Neuronal stem cell (in vitro differentiated cells): ENCODE measurements around the gene ABCA12.

Source experiments
- DNase-seq: peaks from one replicate; pipeline ENCODE4 v3.0.0-alpha.2; 2013; ENCODE audit warnings: low spot score
- H2AFZ ChIP-seq: one replicate; pipeline ENCODE4 v1.6.1; 2013; ENCODE audit warnings: mild to moderate bottlenecking, low read length, inconsistent platforms
- H2AK5ac ChIP-seq: 2 replicates; pipeline ENCODE4 v1.6.1; 2013; ENCODE audit warnings: low read depth, mild to moderate bottlenecking, inconsistent platforms, low read length, moderate library complexity, mixed read lengths
- H2BK120ac ChIP-seq: 2 replicates; pipeline ENCODE4 v1.6.1; 2013; ENCODE audit warnings: low read depth, mild to moderate bottlenecking, inconsistent platforms, low read length, moderate library complexity, mixed read lengths
- H2BK12ac ChIP-seq: one replicate; pipeline ENCODE4 v1.6.1; 2013; ENCODE audit warnings: low read length, inconsistent platforms
- H2BK15ac ChIP-seq: 2 replicates; pipeline ENCODE4 v1.6.1; 2013; ENCODE audit warnings: mild to moderate bottlenecking, low read length, inconsistent platforms, mixed read lengths
- H2BK5ac ChIP-seq: one replicate; pipeline ENCODE4 v1.6.1; 2013; ENCODE audit warnings: inconsistent platforms, mild to moderate bottlenecking, low read length, moderate library complexity
- H3K14ac ChIP-seq: one replicate; pipeline ENCODE4 v1.6.1; 2013; ENCODE audit warnings: low read length, inconsistent platforms
- H3K18ac ChIP-seq: 2 replicates; pipeline ENCODE4 v1.6.1; 2013; ENCODE audit warnings: low read length, inconsistent platforms
- H3K23ac ChIP-seq: 2 replicates; pipeline ENCODE4 v1.6.1; 2013; ENCODE audit warnings: low read depth, mild to moderate bottlenecking, mixed read lengths, low read length, inconsistent platforms; ENCODE audit not compliant: poor library complexity
- H3K27ac ChIP-seq: replicated peaks from 3 replicates; pipeline ENCODE4 v1.5.1; 2013; ENCODE audit warnings: low read length, inconsistent platforms
- H3K27me3 ChIP-seq, 3 experiments: 2 replicates each; pipeline ENCODE4 v1.6.1; 2013; ENCODE audit warnings: low read length in 3 of 3, mild to moderate bottlenecking in 2 of 3, inconsistent platforms in 1 of 3, low read depth in 1 of 3, mixed read lengths in 1 of 3, moderate library complexity in 1 of 3; ENCODE audit not compliant: control insufficient read depth in 3 of 3, insufficient read depth in 3 of 3
- H3K36me3 ChIP-seq, 2 donors: replicated peaks in 1 of 2; 2 replicates each; pipeline ENCODE4 v1.6.1; 2013; ENCODE audit warnings: low read length in 2 of 2; ENCODE audit not compliant: control insufficient read depth in 2 of 2, insufficient read depth in 2 of 2
- H3K4ac ChIP-seq: 2 replicates; pipeline ENCODE4 v1.6.1; 2013; ENCODE audit warnings: inconsistent platforms, mild to moderate bottlenecking, low read length, moderate library complexity
- H3K4me1 ChIP-seq, 2 donors: 1 replicate in 1 of 2; 2 replicates in 1 of 2; pipeline ENCODE4 v1.6.1; 2013; ENCODE audit warnings: low read length in 2 of 2, low read depth in 1 of 2; ENCODE audit not compliant: control insufficient read depth in 2 of 2, insufficient read depth in 1 of 2
- H3K4me2 ChIP-seq: one replicate; pipeline ENCODE4 v1.6.1; 2013; ENCODE audit warnings: mild to moderate bottlenecking, low read length, inconsistent platforms; ENCODE audit not compliant: insufficient read depth, poor library complexity, severe bottlenecking
- H3K4me3 ChIP-seq, 2 donors: 2 replicates each; pipeline ENCODE4 v1.5.1; 2013; ENCODE audit warnings: low read length in 2 of 2, mild to moderate bottlenecking in 2 of 2, inconsistent platforms in 1 of 2, moderate library complexity in 1 of 2
- H3K79me1 ChIP-seq: one replicate; pipeline ENCODE4 v1.6.1; 2013; ENCODE audit warnings: low read depth, mild to moderate bottlenecking, inconsistent platforms, low read length, moderate library complexity
- H3K9ac ChIP-seq: one replicate; pipeline ENCODE4 v1.6.1; 2013; ENCODE audit warnings: mild to moderate bottlenecking, low read depth, low read length, inconsistent platforms; ENCODE audit not compliant: poor library complexity
- H3K9me3 ChIP-seq, 2 donors: replicated peaks in 1 of 2; 2 replicates each; pipeline versions ENCODE3 to v1.6.1; 2013; ENCODE audit warnings: low read length in 2 of 2, mild to moderate bottlenecking in 2 of 2, inconsistent platforms in 1 of 2, low read depth in 1 of 2, mixed read lengths in 1 of 2, moderate library complexity in 1 of 2; ENCODE audit not compliant: control insufficient read depth in 2 of 2, insufficient read depth in 1 of 2
- H4K8ac ChIP-seq: one replicate; pipeline ENCODE4 v1.6.1; 2013; ENCODE audit warnings: low read depth, mild to moderate bottlenecking, inconsistent platforms, low read length, moderate library complexity
- H4K91ac ChIP-seq: one replicate; pipeline ENCODE4 v1.6.1; 2013; ENCODE audit warnings: low read length, low read depth, mild to moderate bottlenecking, inconsistent platforms; ENCODE audit not compliant: poor library complexity
- whole genome bisulfite sequencing, 2 donors: extraction: QIAGEN DNeasy Blood & Tissue Kit; methylation state at CpG; one replicate each; pipeline ENCODE4 v1.1.7; 2013; ENCODE audit warnings: missing lambda C conversion rate in 2 of 2, mixed read lengths in 1 of 2; ENCODE audit not compliant: insufficient read length in 2 of 2, insufficient replicate concordance in 1 of 2; ENCODE audit errors: extremely low coverage in 2 of 2; 5-methylcytosine and 5-hydroxymethylcytosine counted together

ABCA12 gene

DNA sequence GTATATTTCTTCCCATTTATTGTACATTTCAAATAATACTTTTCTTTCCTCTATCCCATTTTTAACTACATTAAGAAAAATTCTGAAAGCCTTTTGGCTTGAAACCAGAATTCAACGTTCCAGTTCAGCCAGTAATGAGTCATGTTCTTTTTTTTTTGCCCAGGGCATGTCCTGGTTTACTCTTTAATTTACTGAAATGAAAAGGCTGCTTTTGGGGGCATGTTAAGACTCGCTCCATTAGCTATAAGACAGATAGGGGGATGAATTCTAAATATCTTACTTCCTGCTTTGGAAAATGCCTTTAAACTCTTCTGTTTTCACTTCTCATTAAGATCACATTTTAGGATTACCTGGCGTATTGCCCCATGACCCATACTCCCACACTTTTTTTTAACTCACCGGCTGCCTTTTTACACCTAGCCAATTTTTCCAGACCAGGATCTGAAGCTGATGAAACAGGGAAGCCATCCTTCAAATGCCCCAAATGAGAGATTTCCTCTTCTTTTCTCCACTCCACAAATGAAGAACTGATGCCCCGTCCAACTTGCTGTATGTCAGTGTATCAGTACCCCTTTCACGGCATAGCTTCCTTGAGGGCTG is 585 bp downstream of the ABCA12 start:
- Histone ChIP-seq H3K4ac (no peak overlapping the region), H2BK12ac (no peak overlapping the region), H4K91ac (no peak overlapping the region), H3K27me3 (no peaks in the 10 kb centered on the region), H4K8ac (no peak overlapping the region), H3K79me1 (no peaks in the 10 kb centered on the region), H3K4me2 (no peak overlapping the region), H3K9me3 (no peaks in the 10 kb centered on the region), H3K9ac (no peak overlapping the region), H2AFZ (no peak overlapping the region), H3K4me1 (no peaks in the 10 kb centered on the region), H3K36me3 (no peaks in the 10 kb centered on the region), H3K4me3 (no peak overlapping the region), H2BK15ac (no peak overlapping the region), H2BK120ac (no peak overlapping the region), H3K27ac (no peak overlapping the region), H2AK5ac (no peak overlapping the region), H3K23ac (no peak overlapping the region), H3K14ac (no peak overlapping the region), H2BK5ac (no peak overlapping the region), H3K18ac (no peak overlapping the region)
- WGBS, 2 donors = no CpG with 5 or more reads among the region's 6 CpGs
- no peak for DNase-seq

GRCh38 chr2:215137329-215137686 is 1.1 kb downstream of the ABCA12 start:
- no CpG with 5 or more reads among the region's 3 CpGs for WGBS, 2 donors
- H3K36me3 ChIP-seq = no peaks in the 10 kb centered on the region
- no peak for DNase-seq
- no peak overlapping the region for H2AK5ac ChIP-seq
- no peaks in the 10 kb centered on the region for H3K27me3 ChIP-seq
- no peak overlapping the region for H4K91ac ChIP-seq
- H2BK120ac ChIP-seq = no peak overlapping the region
- H2BK12ac ChIP-seq = no peak overlapping the region
- H3K4me3 ChIP-seq = no peak overlapping the region
- no peak overlapping the region for H3K27ac ChIP-seq
- no peak overlapping the region for H2AFZ ChIP-seq
- H3K9ac ChIP-seq = no peak overlapping the region
- no peak overlapping the region for H2BK5ac ChIP-seq
- no peaks in the 10 kb centered on the region for H3K79me1 ChIP-seq
- H3K4ac ChIP-seq = no peak overlapping the region
- H2BK15ac ChIP-seq = no peak overlapping the region
- no peak overlapping the region for H3K14ac ChIP-seq
- H3K23ac ChIP-seq = no peak overlapping the region
- H3K4me1 ChIP-seq = no peaks in the 10 kb centered on the region
- H3K18ac ChIP-seq = no peak overlapping the region
- H3K4me2 ChIP-seq = no peak overlapping the region
- H3K9me3 ChIP-seq = no peaks in the 10 kb centered on the region
- no peak overlapping the region for H4K8ac ChIP-seq

DNA sequence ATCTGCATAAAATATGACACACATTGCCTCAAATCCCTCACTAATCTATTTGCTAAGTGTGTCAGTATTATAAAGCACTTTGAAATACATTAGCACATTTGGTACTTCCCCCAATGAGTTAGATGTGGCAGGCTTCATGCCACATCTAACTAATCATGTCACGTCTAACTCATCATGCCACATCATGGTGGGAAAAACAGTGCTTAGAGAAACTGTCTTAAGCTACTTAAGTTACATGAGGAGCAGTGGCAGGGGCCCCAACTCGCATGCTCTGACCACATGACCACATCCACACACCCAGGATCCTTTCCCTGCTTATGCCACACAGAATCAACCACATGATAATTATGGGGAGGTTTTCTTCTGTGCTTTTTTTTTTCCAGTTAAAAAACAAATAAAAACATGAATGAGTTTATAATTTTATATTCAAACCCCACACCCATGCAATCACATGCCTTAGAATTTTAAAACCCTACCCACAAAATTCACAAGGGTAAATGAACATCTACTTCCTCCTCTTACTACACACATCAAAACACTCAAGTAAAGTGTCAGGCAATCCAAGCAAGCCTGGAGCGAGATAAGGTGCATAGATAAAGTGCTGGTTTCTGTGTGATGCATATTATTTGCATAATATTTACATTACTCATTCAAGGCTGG is 1.6 kb downstream of the ABCA12 start:
- Histone ChIP-seq H2BK120ac (no peak overlapping the region), H2BK12ac (no peak overlapping the region), H3K18ac (no peak overlapping the region), H2BK15ac (no peak overlapping the region), H3K36me3 (no peaks in the 10 kb centered on the region), H3K4me1 (no peaks in the 10 kb centered on the region), H3K79me1 (no peaks in the 10 kb centered on the region), H2AK5ac (no peak overlapping the region), H2AFZ (no peak overlapping the region), H3K4me2 (no peak overlapping the region), H3K23ac (no peak overlapping the region), H3K14ac (no peak overlapping the region), H4K8ac (no peak overlapping the region), H3K27me3 (no peaks in the 10 kb centered on the region), H3K27ac (no peak overlapping the region), H3K9ac (no peak overlapping the region), H3K9me3 (no peaks in the 10 kb centered on the region), H4K91ac (no peak overlapping the region), H2BK5ac (no peak overlapping the region), H3K4ac (no peak overlapping the region), H3K4me3 (no peak overlapping the region)
- WGBS, 2 donors = no CpG with 5 or more reads among the region's 3 CpGs
- DNase-seq = no peak

- WGBS, 2 donors = 100% methylated on average over 2 of the region's 3 CpGs; no CpG with 5 or more reads in 1 of the 2 donors
- Histone ChIP-seq H3K79me1 (no peaks in the 10 kb centered on the region), H2BK12ac (no peak overlapping the region), H3K9me3 (no peaks in the 10 kb centered on the region), H2AK5ac (no peak overlapping the region), H3K23ac (no peak overlapping the region), H4K8ac (no peak overlapping the region), H3K14ac (no peak overlapping the region), H3K4me3 (no peak overlapping the region), H3K36me3 (no peaks in the 10 kb centered on the region), H2BK120ac (no peak overlapping the region), H3K27me3 (no peaks in the 10 kb centered on the region), H3K9ac (no peak overlapping the region), H4K91ac (no peak overlapping the region), H3K4me2 (no peak overlapping the region), H2BK5ac (no peak overlapping the region), H3K4me1 (no peaks in the 10 kb centered on the region), H3K27ac (no peak overlapping the region), H2AFZ (no peak overlapping the region), H3K4ac (no peak overlapping the region), H3K18ac (no peak overlapping the region), H2BK15ac (no peak overlapping the region)
- DNase-seq = no peak
Observed at GRCh38 chr2:215120401-215120800, 18.0 kb downstream of the ABCA12 start.
